Measurements from ENCODE around the gene CNTN4. TPM values are rescaled to one million over a fixed set of nuclear protein-coding genes. Genes with fewer than 3 reads are reported as not detected.
"Not testable (repeated sequence)": the region's sequence is repeated elsewhere in the genome, so short reads cannot be mapped to it uniquely, and the experiment has no call there.

The CNTN4 gene
- total RNA-seq, 3 donors from 2014 or later (not counting 1 experiment from before 2014, with no cell fraction given), result not detected

GRCh38 chr3:2082871-2083480, 15.7 kb upstream of the CNTN4 start:
- TF ChIP-seq CTCF (IDR thresholded peaks at IDR 0.05), result no peak
- Mint-ChIP-seq H3K9me3 (peaks cover 14 to 15% of the 10 kb centered on the region in 2 donors), H3K27me3 (ENCODE audit: low read depth in 2 of 2) (no peaks in the 10 kb centered on the region), H3K4me1 (no peaks in the 10 kb centered on the region), H3K27ac (no peak overlapping the region), H3K4me3 (no peak overlapping the region), H3K36me3 (no peaks in the 10 kb centered on the region)
- Histone ChIP-seq H3K27ac (ENCODE audit: low read length) (no peak overlapping the region), H3K4me1 (ENCODE audit: control insufficient read depth, insufficient read depth, low read length) (no peaks in the 10 kb centered on the region), H3K27me3 (ENCODE audit: control insufficient read depth, insufficient read depth, low read length) (no peaks in the 10 kb centered on the region), H3K4me3 (ENCODE audit: low read length) (no peak overlapping the region), H3K36me3 (ENCODE audit: control insufficient read depth, insufficient read depth, low read length) (no peaks in the 10 kb centered on the region), H3K9me3 (ENCODE audit: control insufficient read depth, insufficient read depth, low read length) (no peaks in the 10 kb centered on the region)
- WGBS (ENCODE audit: insufficient coverage), result 94% methylated on average over 5 of the region's 5 CpGs
- ATAC-seq (no peak), DNase-seq (no peak)
- intact Hi-C loops (cut with micrococcal nuclease), result no loop called here

GRCh38 chr3:2083558-2083957, 15.1 kb upstream of the CNTN4 start:
- H3K27ac Mint-ChIP-seq; H3K4me3 ChIP-seq (ENCODE audit: low read length); ATAC-seq; H3K4me1 ChIP-seq (ENCODE audit: control insufficient read depth, insufficient read depth, low read length); H3K27me3 ChIP-seq (ENCODE audit: control insufficient read depth, insufficient read depth, low read length); H3K9me3 ChIP-seq (ENCODE audit: control insufficient read depth, insufficient read depth, low read length); H3K36me3 ChIP-seq (ENCODE audit: control insufficient read depth, insufficient read depth, low read length); H3K27ac ChIP-seq (ENCODE audit: low read length); H3K27me3 Mint-ChIP-seq (ENCODE audit: low read depth in 2 of 2); H3K4me3 Mint-ChIP-seq; DNase-seq; intact Hi-C loops (cut with micrococcal nuclease); H3K4me1 Mint-ChIP-seq; H3K36me3 Mint-ChIP-seq: not testable (repeated sequence)
- 96% methylated on average over 40 of the region's 40 CpGs for WGBS (ENCODE audit: insufficient coverage)
- peaks cover 14 to 15% of the 10 kb centered on the region in 2 donors for H3K9me3 Mint-ChIP-seq

GRCh38 chr3:2090095-2090911, 8.4 kb upstream of the CNTN4 start:
- ATAC-seq (no peak), DNase-seq (no peak)
- H3K27me3 ChIP-seq (ENCODE audit: control insufficient read depth, insufficient read depth, low read length), result no peaks in the 10 kb centered on the region
- Mint-ChIP-seq H3K4me3 (no peak overlapping the region), H3K9me3 (peaks cover 4 to 5% of the 10 kb centered on the region in 2 donors), H3K36me3 (no peaks in the 10 kb centered on the region), H3K27me3 (ENCODE audit: low read depth in 2 of 2) (no peaks in the 10 kb centered on the region), H3K4me1 (no peaks in the 10 kb centered on the region), H3K27ac (no peak overlapping the region)
- H3K27ac ChIP-seq (ENCODE audit: low read length), result no peak overlapping the region
- intact Hi-C loops (cut with micrococcal nuclease), result no loop called here
- 77% methylated on average over 3 of the region's 5 CpGs for WGBS (ENCODE audit: insufficient coverage)
- no peaks in the 10 kb centered on the region for H3K4me1 ChIP-seq (ENCODE audit: control insufficient read depth, insufficient read depth, low read length)
- no peak for TF ChIP-seq CTCF (IDR thresholded peaks at IDR 0.05)
- no peak overlapping the region for H3K4me3 ChIP-seq (ENCODE audit: low read length)
- H3K36me3 ChIP-seq (ENCODE audit: control insufficient read depth, insufficient read depth, low read length), result no peaks in the 10 kb centered on the region
- no peaks in the 10 kb centered on the region for H3K9me3 ChIP-seq (ENCODE audit: control insufficient read depth, insufficient read depth, low read length)

GRCh38 chr3:2092758-2093157, 5.9 kb upstream of the CNTN4 start:
- Mint-ChIP-seq H3K9me3 (peaks cover 2 to 3% of the 10 kb centered on the region in 2 donors), H3K27me3 (ENCODE audit: low read depth in 2 of 2) (peaks cover 7 to 24% of the 10 kb centered on the region in 2 donors), H3K4me3 (no peak overlapping the region), H3K4me1 (no peaks in the 10 kb centered on the region), H3K27ac (no peak overlapping the region), H3K36me3 (no peaks in the 10 kb centered on the region)
- TF ChIP-seq CTCF (IDR thresholded peaks at IDR 0.05), result no peak
- intact Hi-C loops (cut with micrococcal nuclease), result no loop called here
- no peaks in the 10 kb centered on the region for H3K36me3 ChIP-seq (ENCODE audit: control insufficient read depth, insufficient read depth, low read length)
- H3K27ac ChIP-seq (ENCODE audit: low read length), result no peak overlapping the region
- peaks cover 6% of the 10 kb centered on the region for H3K27me3 ChIP-seq (ENCODE audit: control insufficient read depth, insufficient read depth, low read length)
- no peak for DNase-seq
- no peaks in the 10 kb centered on the region for H3K9me3 ChIP-seq (ENCODE audit: control insufficient read depth, insufficient read depth, low read length)
- H3K4me1 ChIP-seq (ENCODE audit: control insufficient read depth, insufficient read depth, low read length), result no peaks in the 10 kb centered on the region
- H3K4me3 ChIP-seq (ENCODE audit: low read length), result no peak overlapping the region
- 59% methylated on average over 3 of the region's 4 CpGs for WGBS (ENCODE audit: insufficient coverage)
- ATAC-seq, result no peak
